Measurements from ENCODE around the gene ARHGAP15.

ARHGAP15 gene

GRCh38 chr2:143401861-143402260 is 272.6 kb downstream of the ARHGAP15 start:
- DNase-seq (ENCODE audit: low read depth), result no peak

GRCh38 chr2:143402451-143402850 is 273.2 kb downstream of the ARHGAP15 start:
- no peak for DNase-seq (ENCODE audit: low read depth)

- DNase-seq (ENCODE audit: low read depth), result no peak
Measured at GRCh38 chr2:143410082-143410897, 281.1 kb downstream of the ARHGAP15 start.

- no peak for DNase-seq (ENCODE audit: low read depth)
Measured at GRCh38 chr2:143415571-143415970, 286.4 kb downstream of the ARHGAP15 start.

DNA sequence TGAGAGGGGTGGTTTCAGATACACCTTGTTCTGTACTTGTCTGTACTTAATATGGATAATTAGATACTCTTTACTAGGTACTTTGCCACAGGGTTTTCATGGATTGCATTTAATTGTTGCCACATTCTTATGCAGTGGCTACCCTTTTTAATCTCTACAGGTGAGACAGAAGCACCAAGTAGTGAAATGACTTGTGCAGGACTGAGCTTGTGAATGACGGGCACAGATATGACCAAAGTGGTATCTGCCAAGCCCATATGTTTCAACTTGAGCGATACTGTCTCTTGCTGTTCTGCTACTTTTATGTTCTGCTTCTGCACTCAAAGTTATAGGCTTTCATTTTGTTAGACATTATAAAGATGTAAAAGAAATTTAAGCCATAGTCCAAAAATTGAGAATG is 288.2 kb downstream of the ARHGAP15 start:
- no peak for DNase-seq (ENCODE audit: low read depth)

DNA sequence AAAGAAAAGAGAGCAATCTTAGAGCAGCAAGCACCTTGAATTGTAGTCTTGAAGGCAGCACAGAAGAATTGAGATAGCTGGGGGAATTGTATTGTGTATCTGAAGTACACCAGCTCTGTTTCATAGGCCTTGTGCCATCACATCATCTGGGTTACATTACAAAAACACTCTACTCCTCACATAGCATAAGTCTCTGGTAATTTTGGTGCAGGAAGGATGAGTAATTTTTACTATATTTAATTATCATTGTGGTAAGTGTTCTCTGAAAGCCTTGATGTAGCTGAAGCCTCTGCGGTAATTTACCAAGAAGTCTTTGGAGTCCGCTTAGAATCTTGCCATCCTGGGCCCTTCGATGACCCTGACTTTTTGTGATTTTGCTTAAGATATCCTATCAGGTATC is 291.1 kb downstream of the ARHGAP15 start:
- no peak for DNase-seq (ENCODE audit: low read depth)

DNA sequence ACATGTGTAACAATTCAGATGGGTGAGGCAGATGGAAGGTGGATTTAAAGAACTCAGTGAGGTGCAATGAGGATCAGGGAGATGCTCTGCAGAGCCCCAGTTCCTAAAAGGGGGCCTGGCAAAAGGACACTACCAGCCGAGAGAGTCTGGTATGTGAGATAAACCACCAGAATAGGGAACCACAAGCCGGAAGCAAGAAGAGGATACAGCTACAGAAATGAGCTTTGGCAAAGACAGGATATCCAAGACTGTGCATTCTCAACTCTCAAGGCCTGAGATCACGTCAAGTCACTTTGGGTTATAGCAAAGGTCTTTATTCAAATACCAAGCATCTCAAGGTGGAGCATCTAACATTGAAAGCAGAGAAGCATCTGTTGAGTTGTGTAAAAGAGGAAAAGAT is 293.5 kb downstream of the ARHGAP15 start:
- no peak for DNase-seq (ENCODE audit: low read depth)

DNA sequence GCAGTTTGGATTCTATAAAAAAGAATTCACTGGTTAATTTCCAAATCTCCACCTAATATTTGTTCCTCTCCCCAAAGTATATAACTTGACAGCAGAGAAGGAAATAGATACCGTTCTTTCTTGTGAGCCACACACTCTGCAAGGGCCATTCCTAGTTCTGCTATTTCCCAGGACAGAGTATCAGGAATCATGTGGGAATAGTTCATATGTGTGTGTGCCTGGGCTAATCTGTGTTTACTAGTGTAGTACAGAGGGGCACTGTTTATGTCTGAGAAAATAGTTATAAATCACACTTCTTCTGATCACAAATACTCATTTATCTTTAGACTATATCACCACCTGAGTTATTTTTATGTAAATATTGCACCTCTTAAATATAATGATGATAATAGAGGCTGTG is 296.7 kb downstream of the ARHGAP15 start:
- no peak for DNase-seq (ENCODE audit: low read depth)

DNA sequence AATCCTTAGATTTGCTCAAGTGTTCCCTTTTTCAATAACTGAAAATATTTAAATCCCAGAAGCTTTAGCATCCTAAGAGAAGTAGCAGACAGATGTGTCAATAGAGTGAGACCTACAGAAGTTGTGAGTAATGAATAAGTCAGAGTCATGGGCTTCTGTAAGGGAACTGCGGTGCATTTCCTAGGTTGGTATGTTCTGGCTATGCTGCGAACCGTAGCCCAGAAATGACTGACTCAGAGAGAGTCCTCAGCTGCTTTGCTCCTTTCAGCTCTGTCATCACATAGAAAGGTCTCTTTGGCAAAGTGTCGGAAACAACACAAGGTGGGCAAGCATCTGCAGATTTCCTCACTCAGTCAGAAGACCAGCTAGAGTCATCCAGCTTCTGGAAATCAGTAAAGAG is 297.1 kb downstream of the ARHGAP15 start:
- DNase-seq (ENCODE audit: low read depth), result no peak

DNA sequence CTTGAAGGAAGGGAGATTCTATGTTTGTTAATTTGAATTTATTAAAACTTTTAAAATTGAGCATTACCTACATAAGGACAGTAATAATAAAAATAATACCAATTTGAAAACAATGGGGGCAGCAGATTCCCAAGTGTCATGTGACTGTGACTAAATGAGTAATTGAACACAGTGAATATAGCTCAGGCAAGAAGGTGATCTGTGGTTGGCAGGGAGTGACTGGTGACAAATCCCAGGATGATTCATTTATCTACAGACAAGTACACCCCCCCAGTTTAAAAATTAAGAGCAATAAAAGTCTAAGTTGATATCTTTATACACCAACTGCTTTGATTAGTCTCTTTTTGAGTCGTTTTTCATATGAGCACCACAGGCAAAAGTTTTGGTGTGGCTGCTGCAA is 299.5 kb downstream of the ARHGAP15 start:
- no peak for DNase-seq (ENCODE audit: low read depth)

DNA sequence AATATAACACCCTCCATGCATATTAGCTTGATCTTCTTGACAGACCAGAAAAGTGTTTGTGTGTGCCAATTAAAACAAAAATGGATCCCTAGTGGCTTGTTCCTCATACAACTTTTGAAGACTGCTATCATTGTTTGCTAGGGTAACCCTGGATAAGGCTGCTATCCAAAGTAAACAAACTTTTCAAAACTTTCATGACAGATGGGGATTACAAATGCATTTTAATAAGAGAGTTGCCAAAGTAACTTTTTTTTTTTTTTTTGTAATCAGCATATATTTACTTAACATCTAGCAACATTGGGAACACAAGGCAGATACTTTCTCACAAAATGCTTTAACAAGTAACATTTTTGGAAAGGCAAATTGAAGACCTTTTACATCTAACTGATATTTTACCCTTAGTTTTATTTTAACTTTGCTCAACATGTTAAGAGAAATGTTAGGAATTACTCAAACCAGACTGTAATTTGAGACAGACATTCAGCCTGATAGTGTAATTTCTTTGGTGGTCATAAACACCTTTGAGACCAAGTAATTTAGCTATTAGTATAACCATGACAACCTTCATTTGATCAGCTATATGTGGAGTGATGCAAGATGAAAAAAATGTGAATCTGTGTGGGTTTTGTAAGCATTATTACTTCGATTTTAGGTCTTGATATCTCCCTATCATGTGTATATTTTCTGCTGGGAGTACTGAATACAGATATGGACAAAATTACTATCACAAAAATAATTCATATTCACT is 300.9 kb downstream of the ARHGAP15 start:
- no peak for DNase-seq (ENCODE audit: low read depth)

DNA sequence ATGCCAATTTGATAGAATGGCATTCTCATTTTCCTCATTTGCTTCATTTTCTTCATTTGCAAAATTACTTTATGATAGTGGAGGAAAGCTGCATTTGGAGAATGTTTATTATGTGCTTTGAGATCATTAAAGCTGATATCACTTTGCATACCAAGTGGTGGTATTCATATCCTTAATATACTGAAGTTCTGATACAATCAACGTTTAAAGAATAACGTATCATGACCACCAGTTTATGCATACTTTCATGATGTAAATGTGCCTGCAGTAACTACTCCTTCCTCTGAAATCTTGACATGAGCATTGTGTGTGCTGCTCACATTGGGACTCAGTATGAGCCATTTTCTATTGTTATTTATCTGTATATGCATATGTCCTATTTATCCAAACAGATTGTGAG is 302.1 kb downstream of the ARHGAP15 start:
- no peak for DNase-seq (ENCODE audit: low read depth)

- no peak for DNase-seq (ENCODE audit: low read depth)
Measured at GRCh38 chr2:143433251-143433650, 304.0 kb downstream of the ARHGAP15 start.

GRCh38 chr2:143433840-143434239 is 304.6 kb downstream of the ARHGAP15 start:
- DNase-seq (ENCODE audit: low read depth), result no peak

DNA sequence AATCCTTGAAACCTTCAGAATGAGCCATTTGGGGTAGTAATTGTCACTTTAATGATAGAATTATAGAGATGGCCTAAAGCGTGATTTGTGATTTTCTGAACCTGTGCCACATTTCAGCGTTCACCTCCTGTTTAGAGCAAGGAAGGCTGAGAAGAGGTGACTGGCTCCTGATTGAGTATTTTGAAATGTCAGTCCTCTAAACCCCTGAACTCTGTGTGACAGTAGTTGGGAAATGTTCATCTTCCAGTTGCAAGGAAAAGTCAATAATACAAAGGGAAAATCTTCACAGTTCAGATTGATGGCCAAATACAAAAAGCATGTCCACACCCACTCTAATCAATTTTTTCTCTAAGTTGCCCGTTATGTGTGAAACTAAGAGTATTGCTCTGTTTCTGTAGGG is 305.2 kb downstream of the ARHGAP15 start:
- DNase-seq (ENCODE audit: low read depth), result no peak

DNA sequence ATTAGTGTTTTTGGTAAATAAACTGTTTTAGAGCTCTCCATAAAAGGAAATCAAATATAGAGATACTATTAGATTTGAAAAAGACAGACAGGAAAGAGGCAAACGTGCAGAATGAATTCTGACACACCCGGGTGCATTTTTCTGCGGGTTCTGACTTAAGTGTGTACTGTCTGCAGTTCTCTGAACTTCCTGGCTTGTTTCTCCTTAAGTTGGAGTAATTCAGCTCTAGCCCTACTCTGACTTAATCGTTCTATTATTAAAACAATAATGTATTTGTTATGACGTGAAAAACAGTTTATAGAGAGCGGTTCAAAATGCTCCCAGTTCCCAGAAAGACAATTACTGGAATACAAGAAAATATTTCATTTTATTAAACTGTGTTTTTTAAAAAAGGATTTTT is 305.9 kb downstream of the ARHGAP15 start:
- no peak for DNase-seq (ENCODE audit: low read depth)

DNA sequence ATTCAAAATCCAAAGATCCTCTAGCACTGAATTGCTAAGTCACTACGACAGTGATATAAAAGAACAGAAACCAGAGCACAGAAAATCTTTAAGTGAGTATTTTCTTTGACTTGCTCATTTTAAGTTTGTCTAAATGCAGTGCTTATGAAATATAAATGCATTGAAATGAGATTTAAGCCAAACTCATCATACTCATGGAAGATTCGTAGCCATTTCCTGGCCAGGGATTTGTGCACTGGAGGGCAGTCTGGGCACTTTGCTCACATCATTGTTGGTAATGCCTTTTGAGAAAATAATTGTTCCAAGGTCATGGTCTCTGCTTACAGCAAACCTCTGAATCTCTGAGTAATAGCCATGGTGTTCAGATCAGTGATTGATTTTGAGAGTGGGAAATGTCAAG is 307.7 kb downstream of the ARHGAP15 start:
- no peak for DNase-seq (ENCODE audit: low read depth)

DNA sequence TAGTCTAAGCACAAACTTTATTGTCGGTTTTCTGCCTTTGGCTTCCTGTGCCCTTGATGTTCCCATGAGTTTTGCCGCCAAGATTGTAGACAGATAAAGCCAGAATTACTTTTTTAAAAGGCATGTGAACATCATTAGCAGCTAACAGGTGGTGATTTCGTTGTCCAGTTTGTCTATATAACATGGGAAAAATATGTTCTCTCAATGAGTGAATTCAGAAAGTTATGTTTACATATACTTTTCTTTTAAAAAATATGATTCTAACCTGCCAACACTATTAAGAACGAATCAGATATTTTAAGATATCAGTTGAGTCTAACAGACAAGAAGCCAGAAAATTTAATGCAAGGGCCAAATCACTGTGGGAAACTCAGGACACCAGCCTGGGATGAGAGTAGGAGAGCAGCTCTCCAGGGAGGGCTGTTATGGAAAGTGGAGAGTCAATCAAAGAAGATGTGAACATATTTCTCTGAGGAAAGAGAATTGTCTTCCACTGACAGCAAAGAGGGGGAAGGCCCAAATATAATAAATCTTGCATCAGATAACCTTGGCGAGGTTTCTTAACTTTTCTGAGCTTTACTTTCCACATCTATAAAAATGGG is 311.3 kb downstream of the ARHGAP15 start:
- no peak for DNase-seq (ENCODE audit: low read depth)

- DNase-seq (ENCODE audit: low read depth), result no peak
Measured at GRCh38 chr2:143442193-143442592, 313.0 kb downstream of the ARHGAP15 start.

DNA sequence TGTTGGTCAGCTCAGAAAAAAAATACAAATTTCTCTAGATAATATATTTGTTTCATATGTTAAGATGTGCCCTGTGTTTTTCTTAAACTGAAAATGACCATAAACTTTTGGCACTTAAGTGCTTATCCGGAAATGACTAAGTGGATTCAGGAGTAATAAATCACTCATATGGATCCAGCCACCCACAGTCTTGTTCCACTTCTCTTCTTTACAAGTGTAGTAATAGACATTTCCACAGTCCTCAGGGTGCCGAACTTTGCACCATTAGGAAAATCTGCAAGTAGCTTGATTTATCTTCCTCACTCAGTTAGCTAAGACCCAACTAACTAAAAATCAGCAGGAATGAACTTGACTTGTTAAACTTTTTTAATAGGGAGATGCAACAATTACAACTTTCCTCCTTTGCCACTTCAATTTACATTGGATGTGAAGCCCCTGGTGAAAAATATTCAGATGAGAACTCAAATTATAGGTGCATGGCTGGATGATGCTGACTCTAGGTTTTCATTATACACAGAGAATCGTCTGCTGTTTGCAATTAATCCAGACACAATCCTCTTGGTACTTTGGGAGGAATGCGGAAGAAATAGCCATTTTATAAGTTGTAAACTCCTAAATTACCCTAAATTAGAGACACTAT is 322.5 kb downstream of the ARHGAP15 start:
- DNase-seq (ENCODE audit: low read depth), result no peak

- DNase-seq (ENCODE audit: low read depth), result no peak
Measured at GRCh38 chr2:143452817-143453451, 323.7 kb downstream of the ARHGAP15 start.

- no peak for DNase-seq (ENCODE audit: low read depth)
Measured at GRCh38 chr2:143453981-143454511, 324.8 kb downstream of the ARHGAP15 start.
